SH-SY5Y (cell line): ENCODE measurements around the gene FMO5.

Experiments
- GATA2 ChIP-seq: IDR thresholded peaks from 2 replicates; pipeline ENCODE4 v1.6.1; 2011; ENCODE audit warnings: mild to moderate bottlenecking, low read depth, low read length
- GATA3 ChIP-seq: IDR thresholded peaks from 2 replicates; pipeline ENCODE4 v1.6.1; 2011; ENCODE audit warnings: low read depth, mild to moderate bottlenecking, low read length, moderate library complexity

DNA sequence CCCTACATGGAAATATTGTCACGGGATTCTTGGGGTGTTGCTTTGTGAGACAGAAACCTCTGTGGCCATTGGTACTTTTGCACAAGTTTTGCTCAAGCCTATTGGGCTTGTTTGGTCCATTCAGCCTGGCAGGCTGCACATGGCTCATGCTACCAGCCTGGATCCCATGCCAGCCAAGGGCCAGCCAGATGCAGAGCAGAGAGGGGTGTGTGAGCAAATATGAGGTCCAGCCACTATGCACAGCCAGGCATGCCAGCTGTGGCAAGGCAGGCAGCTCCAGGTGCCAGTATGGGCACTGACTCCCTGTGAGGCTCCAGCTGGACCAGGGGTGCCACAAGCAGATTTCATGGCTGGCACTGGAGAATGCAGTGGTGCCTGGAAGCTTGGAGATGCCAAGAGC, 10.7 kb upstream of the FMO5 start:
- TF ChIP-seq GATA2 (no peak), GATA3 (no peak)
